Memory B cell (primary cell): ENCODE measurements around the gene PSMD12.
"Not testable (repeated sequence)": the region's sequence is repeated elsewhere in the genome, so short reads cannot be mapped to it uniquely, and the experiment has no call there.

Experiments used
- ATAC-seq: fragments of 150-1000 bp; cut with Tn5 transposase; 2 replicates; pipeline ENCODE4 v1.10.0; 2021; ENCODE audit warnings: low read depth, mild to moderate bottlenecking, moderate library complexity
- DNase-seq, 2 donors: peaks; one replicate each; pipeline ENCODE4 v3.0.0; 2022; ENCODE audit warnings: low spot score in 2 of 2
- H3K27ac Mint-ChIP-seq: one replicate; pipeline ENCODE4 v1.8.0; 2022; ENCODE audit warnings: mild to moderate bottlenecking, moderate library complexity, mixed read lengths
- H3K27me3 Mint-ChIP-seq: one replicate; pipeline ENCODE4 v1.8.0; 2022; ENCODE audit warnings: mixed read lengths
- H3K36me3 Mint-ChIP-seq: one replicate; pipeline ENCODE4 v1.8.0; 2022; ENCODE audit warnings: mild to moderate bottlenecking, mixed read lengths
- H3K4me1 Mint-ChIP-seq: one replicate; pipeline ENCODE4 v1.8.0; 2022; ENCODE audit warnings: mixed read lengths
- H3K4me3 Mint-ChIP-seq: one replicate; pipeline ENCODE4 v1.8.0; 2022; ENCODE audit warnings: mild to moderate bottlenecking, moderate library complexity, mixed read lengths
- H3K9me3 Mint-ChIP-seq: one replicate; pipeline ENCODE4 v1.8.0; 2022; ENCODE audit warnings: mixed read lengths

PSMD12 gene

DNA sequence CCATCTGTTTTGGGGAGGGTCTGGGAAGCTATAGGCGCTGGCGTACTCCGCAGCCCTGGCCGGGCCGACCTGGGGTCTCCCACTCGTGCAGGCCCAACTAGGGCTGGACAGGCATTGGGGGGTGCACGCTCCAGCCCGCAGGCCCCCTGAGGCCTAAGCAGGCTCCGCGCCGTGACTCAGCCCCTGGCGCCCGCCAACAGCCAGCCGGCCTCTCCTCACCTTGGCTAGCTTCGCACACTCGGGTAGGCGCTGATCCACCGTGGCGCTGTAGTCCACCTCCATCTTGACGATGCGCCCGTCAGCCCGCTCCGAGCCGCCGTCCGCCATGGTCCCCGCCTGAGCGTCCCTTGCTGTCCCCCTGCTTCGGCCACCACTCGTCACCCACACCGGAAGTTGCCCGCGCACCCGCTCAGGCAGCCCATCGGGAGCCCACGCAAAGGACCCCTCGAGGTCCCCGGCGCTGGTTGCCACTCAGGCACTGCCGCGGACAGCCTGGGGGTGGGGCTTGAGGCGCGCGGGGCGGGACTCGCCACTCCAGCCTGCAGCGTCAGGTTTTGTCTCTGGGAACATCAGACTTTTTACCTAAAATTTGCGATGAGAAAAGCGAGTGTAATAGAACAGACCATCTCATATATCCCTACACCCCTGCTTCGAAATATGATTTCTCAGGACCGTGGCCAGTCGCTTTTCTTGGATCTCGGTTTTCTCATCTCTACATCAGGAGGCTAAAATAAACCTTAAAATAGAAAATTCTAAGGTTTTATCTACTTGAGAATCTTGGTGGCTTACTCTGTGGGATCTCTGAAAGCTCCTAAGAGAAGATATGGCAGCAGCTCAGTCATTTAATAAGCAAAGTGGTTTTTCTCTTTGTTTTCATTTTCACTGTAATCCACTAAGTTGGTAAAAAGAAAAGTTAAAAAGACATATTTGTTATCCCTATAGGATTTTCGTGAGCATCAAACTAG is at the start of gene PSMD12:
Gene PSMD12, minus strand, starts transcription at position 385 of the 965 bp plus-strand sequence. Its CDS starts 58 bp downstream, at position 327.
- H3K9me3 Mint-ChIP-seq: no peaks in the 10 kb centered on the region
- peak within 1 kb of the TSS; percentile 87 for H3K27ac Mint-ChIP-seq
- peak within 1 kb of the TSS; percentile 90 for H3K4me3 Mint-ChIP-seq
- ATAC-seq (peak; percentile 95), DNase-seq (peak; percentile 93 to 95)
- peaks cover 19% of the 10 kb centered on the region for H3K4me1 Mint-ChIP-seq
- H3K36me3 Mint-ChIP-seq: peaks cover 2% of the 10 kb centered on the region
- no peaks in the 10 kb centered on the region for H3K27me3 Mint-ChIP-seq

DNA sequence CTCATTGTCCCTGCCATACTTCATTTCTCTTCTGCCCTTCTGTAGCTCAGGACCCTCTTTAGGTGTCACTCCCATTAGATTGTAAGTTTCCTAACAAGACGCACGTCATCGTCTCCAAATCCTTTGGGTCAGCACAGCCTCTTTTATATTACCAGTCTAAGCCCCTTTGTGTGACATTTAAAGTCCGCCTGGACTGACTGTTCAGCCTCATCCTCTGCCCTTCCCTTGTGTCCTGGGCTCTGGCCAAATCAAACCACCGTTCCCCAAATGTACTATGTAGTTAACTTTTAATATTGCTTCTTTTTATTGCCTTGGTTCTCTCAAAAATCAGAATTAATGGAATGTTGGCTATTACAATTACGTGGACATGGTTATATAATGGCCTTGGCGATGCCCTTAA is 48.9 kb upstream of the PSMD12 start:
- Mint-ChIP-seq H3K27me3 (no peaks in the 10 kb centered on the region), H3K36me3 (peaks cover 3% of the 10 kb centered on the region), H3K4me1 (peaks cover 7% of the 10 kb centered on the region), H3K27ac (no peak overlapping the region), H3K9me3 (peaks cover 3% of the 10 kb centered on the region), H3K4me3 (no peak overlapping the region)
- DNase-seq (no peak), ATAC-seq (no peak)

DNA sequence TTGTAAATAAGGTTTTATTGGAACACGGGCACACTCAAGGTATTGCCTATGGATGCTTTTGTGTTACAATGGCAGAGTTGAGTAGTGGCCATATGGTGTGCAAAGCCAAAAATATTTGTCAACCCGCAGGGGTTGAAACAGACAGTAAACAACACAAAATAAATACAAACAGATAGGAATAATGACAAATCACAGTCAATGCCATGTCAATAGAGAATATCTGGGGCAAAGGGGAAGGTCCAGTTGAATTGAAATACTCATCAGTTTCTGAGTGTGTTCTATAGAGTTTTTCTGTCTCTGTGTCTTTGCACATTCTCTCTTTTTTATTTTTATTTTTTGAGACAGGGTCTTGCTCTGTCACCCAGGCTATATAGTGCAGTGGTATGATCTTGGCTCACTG is 48.2 kb upstream of the PSMD12 start:
- DNase-seq: no peak
- Mint-ChIP-seq H3K4me3 (no peak overlapping the region), H3K27me3 (no peaks in the 10 kb centered on the region), H3K36me3 (peaks cover 3% of the 10 kb centered on the region), H3K27ac (no peak overlapping the region), H3K9me3 (peaks cover 3% of the 10 kb centered on the region), H3K4me1 (peaks cover 6% of the 10 kb centered on the region)
- no peak for ATAC-seq

DNA sequence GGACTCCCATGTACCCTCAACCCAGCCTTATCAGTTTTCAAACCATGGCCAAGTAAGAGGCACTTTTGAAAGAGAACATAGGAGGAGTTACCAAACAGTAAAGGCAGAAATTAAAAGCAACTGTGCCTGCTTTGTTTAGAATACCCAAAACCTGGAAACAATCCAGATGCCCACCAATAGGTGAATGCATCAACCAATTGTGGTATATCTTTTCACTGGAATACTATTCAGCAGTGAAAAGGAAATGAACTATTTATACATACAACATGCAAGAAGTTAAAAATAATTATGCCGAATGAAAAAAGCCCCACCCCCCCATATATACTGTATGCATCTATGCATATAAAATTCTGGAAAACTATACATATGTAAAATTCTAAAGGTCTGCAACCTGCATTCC is 47.8 kb upstream of the PSMD12 start:
- H3K36me3 Mint-ChIP-seq: peaks cover 3% of the 10 kb centered on the region
- no peak for ATAC-seq
- H3K27me3 Mint-ChIP-seq: no peaks in the 10 kb centered on the region
- no peak for DNase-seq
- no peak overlapping the region for H3K27ac Mint-ChIP-seq
- H3K4me1 Mint-ChIP-seq: peaks cover 6% of the 10 kb centered on the region
- H3K4me3 Mint-ChIP-seq: no peak overlapping the region
- peaks cover 3% of the 10 kb centered on the region for H3K9me3 Mint-ChIP-seq

DNA sequence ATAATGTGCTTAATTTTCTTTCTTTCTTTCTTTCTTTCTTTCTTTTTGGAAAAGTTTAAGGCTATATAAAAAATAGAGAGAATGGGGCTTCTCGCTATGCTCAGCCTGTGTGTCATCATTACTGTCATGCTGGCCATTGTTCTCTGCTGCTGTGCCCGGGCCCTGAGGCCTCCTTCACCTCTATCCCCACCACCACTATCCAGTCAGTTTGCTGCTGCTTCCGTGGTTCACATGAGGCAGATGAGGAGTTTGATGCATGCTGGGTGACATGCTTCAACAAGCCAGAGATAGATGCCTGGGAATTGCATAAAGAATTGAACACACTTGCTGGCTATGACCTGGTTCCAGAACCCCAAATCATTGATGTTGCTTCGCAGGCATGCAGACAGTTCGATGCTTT is 47.0 kb upstream of the PSMD12 start:
- ATAC-seq (no peak), DNase-seq (no peak)
- H3K27me3 Mint-ChIP-seq: no peaks in the 10 kb centered on the region
- no peak overlapping the region for H3K27ac Mint-ChIP-seq
- no peak overlapping the region for H3K4me3 Mint-ChIP-seq
- H3K4me1 Mint-ChIP-seq: peaks cover 10% of the 10 kb centered on the region
- peaks cover 7% of the 10 kb centered on the region for H3K9me3 Mint-ChIP-seq
- H3K36me3 Mint-ChIP-seq: peaks cover 7% of the 10 kb centered on the region

DNA sequence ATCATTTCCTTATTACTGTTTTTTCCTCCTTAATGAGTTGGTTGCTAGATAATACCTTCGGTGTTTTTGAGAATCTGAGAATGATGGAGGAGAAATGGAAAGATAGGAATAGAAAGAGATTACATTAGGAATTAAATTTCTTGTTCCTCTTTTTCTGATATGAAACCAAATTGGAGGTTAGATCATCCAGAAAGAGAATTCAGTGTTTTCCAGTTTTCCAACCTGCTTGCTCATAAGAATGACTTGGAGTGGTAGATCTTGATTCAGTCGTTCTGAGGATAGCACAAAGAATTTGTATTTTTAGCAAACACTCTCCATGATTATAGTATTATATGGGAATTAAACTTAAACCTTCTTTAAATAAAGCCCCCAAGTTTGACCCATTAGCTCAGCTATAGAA is 46.6 kb upstream of the PSMD12 start:
- peaks cover 10% of the 10 kb centered on the region for H3K4me1 Mint-ChIP-seq
- H3K27me3 Mint-ChIP-seq: no peaks in the 10 kb centered on the region
- no peak overlapping the region for H3K27ac Mint-ChIP-seq
- peaks cover 7% of the 10 kb centered on the region for H3K36me3 Mint-ChIP-seq
- ATAC-seq (no peak), DNase-seq (no peak)
- no peak overlapping the region for H3K4me3 Mint-ChIP-seq
- H3K9me3 Mint-ChIP-seq: peaks cover 7% of the 10 kb centered on the region

DNA sequence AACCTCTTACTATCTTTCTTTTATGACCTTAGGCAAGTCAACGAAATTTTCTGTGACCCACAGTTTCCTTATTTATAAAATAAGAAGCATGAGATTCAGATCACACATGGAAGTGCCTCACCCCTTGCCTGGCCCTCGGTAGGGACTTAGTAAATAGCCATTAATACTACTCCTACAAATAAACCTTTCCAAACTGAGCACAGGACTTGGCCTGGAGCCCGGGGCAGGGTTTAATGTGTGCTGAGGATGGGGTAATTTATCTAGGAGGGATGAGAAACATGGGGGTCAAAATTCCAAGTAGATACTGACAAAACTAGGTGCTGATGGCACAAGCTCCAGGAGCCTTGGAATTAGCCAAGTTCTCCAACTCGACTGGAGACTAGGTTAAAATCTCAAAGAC is 45.7 kb upstream of the PSMD12 start:
- Mint-ChIP-seq H3K27me3 (no peaks in the 10 kb centered on the region), H3K27ac (no peak overlapping the region), H3K9me3 (peaks cover 7% of the 10 kb centered on the region), H3K4me3 (no peak overlapping the region), H3K36me3 (peaks cover 7% of the 10 kb centered on the region), H3K4me1 (peaks cover 10% of the 10 kb centered on the region)
- ATAC-seq: no peak
- DNase-seq: no peak

DNA sequence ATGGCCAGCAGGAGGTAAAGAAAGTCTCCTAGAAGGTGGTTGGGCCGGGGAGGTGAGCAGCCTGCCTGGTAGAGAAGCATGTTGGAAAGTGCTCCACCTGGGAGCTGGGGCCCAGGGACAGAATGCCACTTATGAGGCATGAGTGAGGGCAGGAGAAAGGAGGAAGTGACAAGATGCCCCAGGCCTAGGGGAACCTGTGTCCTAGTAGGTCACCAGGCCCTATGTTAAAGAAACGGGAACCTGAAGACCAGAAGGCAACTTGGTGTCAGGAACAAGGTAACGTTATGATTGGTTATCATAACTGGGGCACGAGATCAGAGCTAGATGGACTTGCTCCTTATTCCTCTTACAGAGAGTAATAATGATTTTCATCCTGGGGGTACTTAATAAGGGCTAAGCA is 45.0 kb upstream of the PSMD12 start:
- DNase-seq (no peak), ATAC-seq (no peak)
- Mint-ChIP-seq H3K4me1 (peaks cover 10% of the 10 kb centered on the region), H3K27ac (no peak overlapping the region), H3K27me3 (no peaks in the 10 kb centered on the region), H3K4me3 (no peak overlapping the region), H3K36me3 (peaks cover 7% of the 10 kb centered on the region), H3K9me3 (peaks cover 7% of the 10 kb centered on the region)

DNA sequence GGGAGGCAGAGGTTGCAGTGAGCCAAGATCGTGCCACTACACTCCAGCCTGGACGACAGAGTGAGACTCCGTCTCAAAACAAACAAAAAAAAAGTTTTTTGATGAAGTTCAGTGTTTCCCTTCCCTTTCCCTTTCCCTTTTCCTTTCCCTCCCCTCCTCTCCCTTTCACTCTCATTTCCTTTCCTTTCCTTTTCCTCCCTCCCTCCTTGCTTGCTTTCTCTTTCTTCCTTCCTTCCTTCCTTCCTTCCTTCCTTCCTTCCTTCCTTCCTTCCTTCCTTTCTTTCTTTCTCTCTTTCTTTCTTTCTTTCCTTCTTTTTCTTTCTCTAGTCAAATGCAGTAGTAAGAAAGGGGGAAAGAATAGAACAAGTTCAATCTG is 42.1 kb upstream of the PSMD12 start:
- not testable (repeated sequence) for DNase-seq, H3K4me1 Mint-ChIP-seq, H3K9me3 Mint-ChIP-seq, ATAC-seq, H3K27ac Mint-ChIP-seq, H3K36me3 Mint-ChIP-seq, H3K27me3 Mint-ChIP-seq, H3K4me3 Mint-ChIP-seq

DNA sequence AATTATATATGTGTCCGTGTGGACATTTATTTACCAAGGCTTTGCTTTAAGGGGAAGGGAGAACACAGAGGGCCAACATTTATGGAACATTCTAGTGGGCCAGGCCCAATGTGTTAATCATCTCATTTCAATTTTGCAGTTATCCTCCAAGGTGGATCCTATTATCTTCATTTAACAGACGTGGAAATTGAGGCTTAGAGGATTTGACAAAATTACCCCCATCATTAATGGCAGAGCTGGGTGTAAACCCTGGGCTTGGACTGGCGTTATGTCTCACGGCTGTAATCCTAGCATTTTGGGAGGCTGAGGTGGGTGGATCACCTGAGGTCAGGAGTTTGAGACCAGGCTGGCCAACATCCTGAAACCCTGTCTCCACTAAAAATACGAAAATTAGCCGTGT is 37.1 kb upstream of the PSMD12 start:
- Mint-ChIP-seq H3K4me3 (no peak overlapping the region), H3K4me1 (peaks cover 3% of the 10 kb centered on the region)

DNA sequence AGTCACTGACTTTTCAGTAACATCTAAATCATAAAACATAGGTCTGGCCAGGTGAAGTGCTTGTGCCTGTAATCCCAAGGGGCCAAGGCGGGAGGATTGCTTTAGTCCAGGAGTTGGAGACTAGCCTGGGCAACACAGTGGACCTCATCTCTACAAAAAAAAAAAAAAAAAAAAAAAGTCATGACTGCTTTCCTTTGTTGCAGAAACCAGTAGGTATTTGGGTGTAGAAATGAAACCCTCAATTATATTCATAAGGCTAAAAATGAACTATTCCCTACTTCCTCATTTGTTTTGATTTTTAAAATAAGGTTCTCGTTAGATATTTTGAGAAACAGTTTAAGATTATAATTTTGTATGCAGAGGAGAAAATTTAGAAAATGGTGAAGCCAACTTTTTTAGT is 36.7 kb upstream of the PSMD12 start:
- no peaks in the 10 kb centered on the region for H3K9me3 Mint-ChIP-seq
- no peak for DNase-seq
- H3K27ac Mint-ChIP-seq: no peak overlapping the region
- no peaks in the 10 kb centered on the region for H3K27me3 Mint-ChIP-seq
- no peak overlapping the region for H3K4me3 Mint-ChIP-seq
- H3K36me3 Mint-ChIP-seq: no peaks in the 10 kb centered on the region
- ATAC-seq: no peak
- peaks cover 2% of the 10 kb centered on the region for H3K4me1 Mint-ChIP-seq

More for the DNA sequence above, 37.1 kb upstream of the PSMD12 start:
- Mint-ChIP-seq H3K27me3 (no peaks in the 10 kb centered on the region), H3K27ac (no peak overlapping the region), H3K9me3 (peaks cover under 1% of the 10 kb centered on the region), H3K36me3 (peaks cover under 1% of the 10 kb centered on the region)
- DNase-seq: no peak
- no peak for ATAC-seq

DNA sequence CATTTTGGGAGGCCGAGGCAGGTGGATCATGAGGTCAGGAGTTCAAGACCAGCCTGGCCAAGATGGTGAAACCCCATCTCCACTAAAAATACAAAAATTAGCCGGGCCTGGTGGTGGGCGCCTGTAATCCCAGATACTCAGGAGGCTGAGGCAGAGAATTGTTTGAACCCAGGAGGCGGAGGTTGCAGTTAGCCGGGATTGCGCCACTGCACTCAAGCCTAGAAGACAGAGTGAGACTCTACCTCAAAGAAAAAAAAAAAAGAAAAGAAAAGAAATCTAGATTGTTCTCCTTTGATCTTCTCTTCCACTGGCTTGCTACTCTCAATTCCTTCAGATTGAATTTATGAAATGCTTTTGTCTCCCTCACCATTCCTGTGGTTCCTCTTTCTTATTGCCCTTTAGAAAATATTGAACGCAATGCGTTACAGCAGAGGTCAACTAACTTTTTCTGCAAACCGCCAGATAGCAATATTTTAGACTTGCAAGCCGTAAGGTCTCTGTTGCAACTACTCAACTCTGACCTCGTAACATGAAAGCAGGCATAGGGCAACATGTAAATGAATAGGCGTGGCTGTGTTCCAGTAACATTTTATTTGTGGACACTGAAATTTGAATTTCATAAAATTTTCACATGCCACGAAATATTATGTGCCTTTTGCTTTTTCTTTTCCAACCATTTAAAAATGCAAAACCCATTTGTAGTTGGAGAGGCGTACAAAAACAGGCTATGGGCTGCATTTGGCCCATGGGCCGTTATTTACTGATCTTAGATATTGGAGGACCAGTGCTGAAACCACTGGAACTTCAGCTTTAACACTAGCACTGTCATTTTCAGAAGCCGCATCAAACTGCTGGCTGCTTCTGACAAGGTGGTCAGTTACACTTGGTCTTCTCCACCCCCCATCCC is 35.5 kb upstream of the PSMD12 start:
- no peaks in the 10 kb centered on the region for H3K27me3 Mint-ChIP-seq
- H3K4me3 Mint-ChIP-seq: peak overlapping the region; percentile 44
- H3K4me1 Mint-ChIP-seq: peaks cover 2% of the 10 kb centered on the region
- ATAC-seq: no peak
- no peaks in the 10 kb centered on the region for H3K9me3 Mint-ChIP-seq
- DNase-seq: no peak
- no peaks in the 10 kb centered on the region for H3K36me3 Mint-ChIP-seq
- H3K27ac Mint-ChIP-seq: no peak overlapping the region

DNA sequence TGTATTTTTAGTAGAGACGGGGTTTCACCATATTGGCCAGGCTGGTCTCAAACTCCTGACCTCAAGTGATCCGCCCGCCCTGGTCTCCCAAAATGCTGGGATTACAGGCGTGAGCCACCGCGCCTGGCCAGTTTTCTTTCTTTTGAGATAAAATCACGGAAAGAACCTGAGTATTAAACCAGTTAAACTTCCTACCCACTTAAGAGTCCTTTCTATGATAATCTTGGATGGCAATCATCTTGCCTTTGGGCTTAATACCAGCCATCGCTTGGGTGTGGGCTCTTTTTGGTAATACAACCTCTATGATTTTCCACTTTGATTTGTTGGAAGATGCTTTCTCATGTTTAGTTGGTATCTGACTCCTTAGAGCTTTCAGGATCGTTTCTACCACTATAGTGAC is 34.7 kb upstream of the PSMD12 start:
- Mint-ChIP-seq H3K27me3 (no peaks in the 10 kb centered on the region), H3K27ac (no peak overlapping the region), H3K36me3 (no peaks in the 10 kb centered on the region), H3K4me3 (no peak overlapping the region), H3K9me3 (no peaks in the 10 kb centered on the region), H3K4me1 (peaks cover 2% of the 10 kb centered on the region)
- no peak for ATAC-seq
- no peak for DNase-seq

DNA sequence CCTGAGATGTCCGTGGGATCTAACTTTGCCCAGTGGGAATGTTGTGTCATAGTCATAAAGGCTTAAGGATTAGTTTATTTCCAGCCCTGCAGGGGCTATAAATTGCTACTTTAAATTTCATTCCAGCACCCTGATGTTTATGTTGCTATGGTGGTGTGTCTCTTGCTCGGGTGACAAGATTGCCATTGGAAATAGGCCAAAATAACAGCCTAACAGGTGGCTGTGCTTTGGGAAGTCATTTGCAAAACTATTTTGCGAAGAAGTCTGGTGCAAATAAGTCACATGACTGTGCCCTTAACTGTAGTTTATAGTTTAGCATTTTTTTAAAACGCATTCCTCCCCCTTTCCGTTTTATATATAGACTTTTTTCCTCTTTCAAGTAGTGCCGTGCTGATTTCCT is 33.8 kb upstream of the PSMD12 start:
- ATAC-seq: no peak
- Mint-ChIP-seq H3K27me3 (no peaks in the 10 kb centered on the region), H3K27ac (no peak overlapping the region), H3K36me3 (no peaks in the 10 kb centered on the region), H3K4me1 (peaks cover 2% of the 10 kb centered on the region), H3K4me3 (no peak overlapping the region), H3K9me3 (no peaks in the 10 kb centered on the region)
- DNase-seq: no peak
